ENCODE data around the gene FBXW9. TPM values are rescaled to one million over a fixed set of nuclear protein-coding genes. Genes with fewer than 3 reads are reported as not detected.
A peak's percentile ranks its signal among the peaks of the same experiment; 100 is the strongest.
"Not testable (repeated sequence)": the region's sequence is repeated elsewhere in the genome, so short reads cannot be mapped to it uniquely, and the experiment has no call there.

Gene FBXW9
- total RNA-seq (2014; rRNA removed; shearing (Covaris generic)), result 14.2 and 14.6 TPM in 2 replicates

GRCh38 chr19:12696366-12697335 is at the start of gene FBXW9:
FBXW9 (minus strand) TSS chr19:12696631; CDS start chr19:12696581, 50 bp downstream.
- DNase-seq (ENCODE audit: low read depth), result peak; percentile 97

GRCh38 chr19:12745166-12745897 is 48.9 kb upstream of the FBXW9 start:
- DNase-seq (ENCODE audit: low read depth), result peak; percentile 81

- DNase-seq (ENCODE audit: low read depth), result no peak
Observed at GRCh38 chr19:12737835-12738351, 41.5 kb upstream of the FBXW9 start.

- DNase-seq (ENCODE audit: low read depth), result peak; percentile 99
Observed at GRCh38 chr19:12736995-12737834, 40.8 kb upstream of the FBXW9 start, which contains the start of gene GET3. GET3 (plus strand) TSS chr19:12737497; CDS start chr19:12737506, 9 bp downstream.

GRCh38 chr19:12733369-12734214 is 37.2 kb upstream of the FBXW9 start:
- DNase-seq (ENCODE audit: low read depth), result peak; percentile 51

GRCh38 chr19:12731337-12731736 is 34.9 kb upstream of the FBXW9 start:
- no peak for DNase-seq (ENCODE audit: low read depth)

GRCh38 chr19:12730064-12730463 is 33.6 kb upstream of the FBXW9 start:
- DNase-seq (ENCODE audit: low read depth), result no peak

GRCh38 chr19:12727745-12728433 is 31.5 kb upstream of the FBXW9 start:
- no peak for DNase-seq (ENCODE audit: low read depth)

GRCh38 chr19:12726988-12727316 is 30.5 kb upstream of the FBXW9 start:
- no peak for DNase-seq (ENCODE audit: low read depth)

GRCh38 chr19:12725612-12726011 is 29.2 kb upstream of the FBXW9 start:
- not testable (repeated sequence) for DNase-seq (ENCODE audit: low read depth)

- DNase-seq (ENCODE audit: low read depth), result peak; percentile 85
Observed at GRCh38 chr19:12723641-12724426, 27.4 kb upstream of the FBXW9 start, which contains the start of gene TNPO2. TNPO2 (minus strand) TSS chr19:12723932; CDS start chr19:12720977, 2,955 bp downstream.

GRCh38 chr19:12723381-12723640 is 26.9 kb upstream of the FBXW9 start:
- DNase-seq (ENCODE audit: low read depth), result no peak

GRCh38 chr19:12722566-12723380 is 26.3 kb upstream of the FBXW9 start:
- peak; percentile 100 for DNase-seq (ENCODE audit: low read depth)

GRCh38 chr19:12721656-12722565 is 25.5 kb upstream of the FBXW9 start:
- DNase-seq (ENCODE audit: low read depth), result peak; percentile 78

GRCh38 chr19:12720851-12721655 is 24.6 kb upstream of the FBXW9 start:
- no peak for DNase-seq (ENCODE audit: low read depth)

- DNase-seq (ENCODE audit: low read depth), result no peak
Observed at GRCh38 chr19:12720296-12720695, 23.9 kb upstream of the FBXW9 start.
